Activated B cell treated with CpG ODN at 0.5 μM for 24 hours (primary cell): ENCODE results near the gene CXCR6. TPM values are rescaled to one million over a fixed set of nuclear protein-coding genes. Genes with fewer than 3 reads are reported as not detected.

ENCODE experiments used
- ATAC-seq: fragments of 200-7000 bp; cut with Tn5 transposase; one replicate; pipeline ENCODE4 v1.10.0; 2021; ENCODE audit warnings: low read depth, mild to moderate bottlenecking, moderate library complexity
- CTCF ChIA-PET: fragments of 350-600 bp; sonication (Branson Sonifier 250); formaldehyde crosslinking; loops from one replicate; lab custom pipeline; 2021; ENCODE audit warnings: antibody characterized with exemption; lab: Charles Lee
- POLR2A ChIA-PET: fragments of 350-600 bp; sonication (Branson Sonifier 250); formaldehyde crosslinking; loops from one replicate; lab custom pipeline; 2021; ENCODE audit warnings: antibody characterized with exemption; lab: Charles Lee
- DNase-seq: peaks from one replicate; pipeline ENCODE4 v3.0.0; 2022
- H3K27ac Mint-ChIP-seq: one replicate; pipeline ENCODE4 v1.8.0; 2020; ENCODE audit warnings: mixed read lengths
- H3K27me3 Mint-ChIP-seq: one replicate; pipeline ENCODE4 v1.8.0; 2021; ENCODE audit warnings: mixed read lengths
- H3K36me3 Mint-ChIP-seq: one replicate; pipeline ENCODE4 v1.8.0; 2021; ENCODE audit warnings: low read depth, mixed read lengths
- H3K4me1 Mint-ChIP-seq: one replicate; pipeline ENCODE4 v1.8.0; 2021; ENCODE audit warnings: mixed read lengths
- H3K4me3 Mint-ChIP-seq: one replicate; pipeline ENCODE4 v1.8.0; 2020; ENCODE audit warnings: mild to moderate bottlenecking, mixed read lengths
- H3K9me3 Mint-ChIP-seq: one replicate; pipeline ENCODE4 v1.8.0; 2020; ENCODE audit warnings: mixed read lengths
- intact Hi-C: fragments of 100-400 bp; cut with micrococcal nuclease; formaldehyde crosslinking; loops from one replicate; pipeline ENCODE4 v1.15.1; 2024
- total RNA-seq: library from RNA; stranded (reverse); gene quantifications from 2 replicates; pipeline ENCODE4 v1.2.3, GENCODE V29; 2022
- TF ChIP-seq, protein P1 (sequence below): fragments of 200-600 bp; IDR thresholded peaks from one replicate; pipeline ENCODE4 v1.8.0; 2022; ENCODE audit warnings: antibody characterized with exemption, mild to moderate bottlenecking

Gene CXCR6
- total RNA-seq, 1 donor from 2014 or later, result not detected

DNA sequence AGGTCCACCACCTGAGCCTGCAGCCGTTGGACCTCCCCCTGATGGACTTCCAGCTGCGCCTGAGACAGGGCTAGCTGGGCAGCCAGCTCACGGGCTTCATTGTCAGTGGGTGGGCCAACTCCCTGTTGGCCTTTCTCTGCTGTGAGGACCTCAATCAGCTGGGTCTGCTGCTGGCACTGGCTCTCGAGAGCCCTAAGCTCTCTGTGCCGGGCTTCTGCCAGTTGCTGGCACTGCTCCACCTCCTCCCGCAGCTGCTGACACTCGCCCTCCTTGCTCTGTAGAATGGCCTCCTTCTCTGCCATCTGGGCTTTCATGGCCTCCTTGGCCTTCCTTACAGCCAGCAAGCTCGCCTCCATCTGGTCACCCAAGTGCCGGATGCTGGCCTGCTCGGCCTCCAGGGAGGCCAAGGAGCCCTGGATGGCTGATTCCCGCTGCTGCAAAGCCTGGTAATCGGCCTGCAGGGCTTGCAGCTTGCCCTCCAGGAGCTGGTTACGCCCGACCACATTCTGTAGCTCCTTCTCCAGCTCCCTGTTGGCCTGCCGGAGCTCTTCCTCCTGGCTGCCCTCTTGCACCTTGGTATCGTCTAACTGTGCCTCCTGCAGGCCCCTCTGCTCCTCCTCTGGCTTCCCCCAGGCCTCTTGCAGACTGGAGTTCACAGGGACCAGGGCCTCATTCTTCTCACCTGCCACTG is 23.8 kb downstream of the CXCR6 start:
- CTCF ChIA-PET, result no interaction called here
- Mint-ChIP-seq H3K4me1 (peaks cover 10% of the 10 kb centered on the region), H3K27me3 (no peaks in the 10 kb centered on the region), H3K9me3 (no peaks in the 10 kb centered on the region), H3K4me3 (no peak overlapping the region), H3K27ac (no peak overlapping the region), H3K36me3 (peaks cover 90% of the 10 kb centered on the region)
- POLR2A ChIA-PET, result no interaction called here
- DNase-seq (no peak), ATAC-seq (no peak)
- intact Hi-C loops, result no loop called here
- TF ChIP-seq, protein P1, sequence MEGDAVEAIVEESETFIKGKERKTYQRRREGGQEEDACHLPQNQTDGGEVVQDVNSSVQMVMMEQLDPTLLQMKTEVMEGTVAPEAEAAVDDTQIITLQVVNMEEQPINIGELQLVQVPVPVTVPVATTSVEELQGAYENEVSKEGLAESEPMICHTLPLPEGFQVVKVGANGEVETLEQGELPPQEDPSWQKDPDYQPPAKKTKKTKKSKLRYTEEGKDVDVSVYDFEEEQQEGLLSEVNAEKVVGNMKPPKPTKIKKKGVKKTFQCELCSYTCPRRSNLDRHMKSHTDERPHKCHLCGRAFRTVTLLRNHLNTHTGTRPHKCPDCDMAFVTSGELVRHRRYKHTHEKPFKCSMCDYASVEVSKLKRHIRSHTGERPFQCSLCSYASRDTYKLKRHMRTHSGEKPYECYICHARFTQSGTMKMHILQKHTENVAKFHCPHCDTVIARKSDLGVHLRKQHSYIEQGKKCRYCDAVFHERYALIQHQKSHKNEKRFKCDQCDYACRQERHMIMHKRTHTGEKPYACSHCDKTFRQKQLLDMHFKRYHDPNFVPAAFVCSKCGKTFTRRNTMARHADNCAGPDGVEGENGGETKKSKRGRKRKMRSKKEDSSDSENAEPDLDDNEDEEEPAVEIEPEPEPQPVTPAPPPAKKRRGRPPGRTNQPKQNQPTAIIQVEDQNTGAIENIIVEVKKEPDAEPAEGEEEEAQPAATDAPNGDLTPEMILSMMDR, result no peak

DNA sequence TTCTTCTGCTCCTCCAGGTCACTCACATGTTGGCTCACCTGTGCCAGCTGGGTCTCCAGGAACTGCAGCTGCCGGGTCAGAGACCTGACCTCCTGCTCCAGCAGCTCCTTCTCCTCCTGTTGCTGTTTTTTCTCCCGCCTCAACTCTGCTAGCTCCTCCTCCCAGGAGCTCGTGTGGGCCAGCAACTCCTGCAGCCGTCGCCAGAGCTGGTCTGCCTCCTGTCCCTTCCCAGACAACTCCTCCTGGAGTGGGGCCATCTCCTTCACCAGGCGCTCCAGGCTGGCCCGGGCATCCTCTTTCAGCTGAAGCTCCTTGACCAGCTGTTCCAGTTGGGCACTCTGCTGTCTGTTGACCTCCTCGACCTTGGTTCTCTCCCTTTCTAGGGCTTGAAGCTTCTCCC is 24.5 kb downstream of the CXCR6 start:
- CTCF ChIA-PET, result interaction anchor here (0.6 to 0.9 kb wide), 2 partner anchors 13 to 113 kb away, joined by 3 read pairs; no protein-coding TSS in a partner anchor
- POLR2A ChIA-PET, result no interaction called here

DNA sequence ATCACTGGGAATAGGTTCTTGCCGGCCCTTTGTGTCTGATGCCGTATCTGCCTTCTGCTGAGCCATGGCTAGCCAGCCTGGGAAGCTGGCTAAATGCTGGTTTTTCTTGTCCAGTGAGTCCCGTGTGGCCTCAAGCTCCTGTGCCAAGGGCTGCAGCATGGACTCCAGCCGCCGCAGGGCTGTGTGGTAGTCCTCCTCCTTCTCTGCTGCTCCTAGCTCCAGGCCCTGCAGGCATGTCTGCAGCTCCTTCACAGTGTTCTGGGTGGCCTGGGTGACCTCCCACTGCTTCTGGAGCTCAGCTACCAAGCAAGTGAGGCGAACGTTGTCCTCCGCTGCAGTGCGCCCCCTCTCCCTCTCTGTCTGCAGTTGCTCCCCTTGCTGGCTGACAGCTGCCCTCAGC is 24.9 kb downstream of the CXCR6 start:
- no peak overlapping the region for H3K27ac Mint-ChIP-seq
- H3K9me3 Mint-ChIP-seq, result no peaks in the 10 kb centered on the region
- TF ChIP-seq, protein P1, result no peak
- DNase-seq, result no peak
- no peak overlapping the region for H3K4me3 Mint-ChIP-seq
- ChIA-PET CTCF (interaction anchor here (0.6 to 0.9 kb wide), 2 partner anchors 12 to 113 kb away, joined by 3 read pairs; no protein-coding TSS in a partner anchor), POLR2A (no interaction called here)
- H3K36me3 Mint-ChIP-seq, result peaks cover 86% of the 10 kb centered on the region
- H3K4me1 Mint-ChIP-seq, result peaks cover 13% of the 10 kb centered on the region
- H3K27me3 Mint-ChIP-seq, result no peaks in the 10 kb centered on the region
- no peak for ATAC-seq
- intact Hi-C loops, result no loop called here

More for the DNA sequence above, 24.5 kb downstream of the CXCR6 start:
- no peak for ATAC-seq
- Mint-ChIP-seq H3K27ac (no peak overlapping the region), H3K4me3 (no peak overlapping the region), H3K27me3 (no peaks in the 10 kb centered on the region), H3K4me1 (peaks cover 9% of the 10 kb centered on the region), H3K36me3 (peaks cover 87% of the 10 kb centered on the region), H3K9me3 (no peaks in the 10 kb centered on the region)
- TF ChIP-seq, protein P1, result no peak
- no peak for DNase-seq
- intact Hi-C loops, result no loop called here

DNA sequence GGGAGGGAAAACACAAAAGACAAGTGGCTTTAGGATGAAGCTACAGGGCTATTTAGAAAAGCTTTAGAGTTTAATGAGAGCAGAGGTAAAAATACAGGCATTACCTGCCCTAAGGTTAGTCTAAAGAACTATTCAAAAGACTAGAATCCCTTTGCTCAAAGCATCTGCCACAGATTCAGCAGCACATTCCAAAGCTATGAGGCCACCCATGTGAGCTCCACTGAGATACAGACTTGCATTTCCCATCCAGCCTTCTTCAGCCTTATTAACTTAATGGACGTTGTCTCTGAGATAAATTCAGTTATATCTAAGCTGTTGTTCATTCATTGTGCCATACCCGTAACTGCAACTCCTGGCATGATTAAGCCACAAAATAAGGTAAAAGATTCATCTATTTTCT is 25.4 kb downstream of the CXCR6 start:
- Mint-ChIP-seq H3K27ac (no peak overlapping the region), H3K27me3 (no peaks in the 10 kb centered on the region), H3K4me1 (peaks cover 14% of the 10 kb centered on the region), H3K36me3 (peaks cover 86% of the 10 kb centered on the region), H3K4me3 (no peak overlapping the region), H3K9me3 (no peaks in the 10 kb centered on the region)
- ATAC-seq (no peak), DNase-seq (no peak)
- intact Hi-C loops, result no loop called here
- ChIA-PET CTCF (interaction anchor here (0.9 kb wide), 2 partner anchors 12 to 109 kb away, joined by 3 read pairs; no protein-coding TSS in a partner anchor), POLR2A (no interaction called here)
- TF ChIP-seq, protein P1, result no peak

DNA sequence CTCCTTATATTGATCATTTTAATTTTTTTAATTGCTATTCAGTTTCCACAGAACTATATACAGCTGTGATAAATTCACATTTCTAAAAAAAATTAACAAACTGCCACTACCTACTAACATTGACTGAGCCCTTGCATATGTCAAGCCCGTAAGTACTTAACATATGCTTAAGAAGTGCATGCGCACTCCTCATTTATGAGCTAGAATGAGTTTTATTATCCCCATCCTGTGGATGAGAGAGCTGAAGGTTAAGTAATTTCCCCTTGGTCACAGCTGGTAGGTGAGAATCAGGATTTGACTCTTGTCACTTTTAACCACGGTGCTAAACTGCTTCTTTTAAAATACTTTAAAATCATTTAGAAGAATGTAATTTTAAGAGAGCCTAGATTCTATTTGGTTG is 25.9 kb downstream of the CXCR6 start:
- TF ChIP-seq, protein P1, result no peak
- Mint-ChIP-seq H3K27me3 (no peaks in the 10 kb centered on the region), H3K36me3 (peaks cover 83% of the 10 kb centered on the region), H3K9me3 (no peaks in the 10 kb centered on the region), H3K4me1 (peaks cover 14% of the 10 kb centered on the region), H3K27ac (no peak overlapping the region), H3K4me3 (no peak overlapping the region)
- ChIA-PET CTCF (interaction anchor here (0.9 kb wide), 1 partner anchor 108 kb away, joined by 3 read pairs; no protein-coding TSS in a partner anchor), POLR2A (no interaction called here)
- ATAC-seq, result no peak
- intact Hi-C loops, result no loop called here
- no peak for DNase-seq
